HG03520 (cell line): ENCODE results near the gene ARFGEF2.
"Not testable (repeated sequence)": the region's sequence is repeated elsewhere in the genome, so short reads cannot be mapped to it uniquely, and the experiment has no call there.

Source experiments
- ATAC-seq: cut with Tn5 transposase; IDR thresholded peaks from one replicate; pipeline ENCODE4 v1.9.1; 2021; ENCODE audit warnings: mild to moderate bottlenecking, moderate library complexity; ENCODE audit not compliant: unreplicated experiment

ARFGEF2 gene

GRCh38 chr20:48921168-48921882, at the start of gene ARFGEF2:
Gene ARFGEF2, plus strand, starts transcription at chr20:48921711. Its CDS starts 179 bp downstream, at chr20:48921890.
- peak; percentile 79 for ATAC-seq

GRCh38 chr20:48875233-48875913, 46.1 kb upstream of the ARFGEF2 start:
- ATAC-seq = no peak

- ATAC-seq = no peak
These were observed 45.6 kb upstream of the ARFGEF2 start for GRCh38 chr20:48875914-48876240.

GRCh38 chr20:48877304-48877703, 44.2 kb upstream of the ARFGEF2 start:
- ATAC-seq = no peak

GRCh38 chr20:48878534-48879248, 42.8 kb upstream of the ARFGEF2 start:
- no peak for ATAC-seq

- no peak for ATAC-seq
These were observed 41.8 kb upstream of the ARFGEF2 start for GRCh38 chr20:48879612-48880245.

- no peak for ATAC-seq
These were observed 41.2 kb upstream of the ARFGEF2 start for GRCh38 chr20:48880331-48880730.

- ATAC-seq = no peak
These were observed 40.4 kb upstream of the ARFGEF2 start for GRCh38 chr20:48880981-48881657.

GRCh38 chr20:48885237-48885636, 36.3 kb upstream of the ARFGEF2 start:
- no peak for ATAC-seq

- no peak for ATAC-seq
These were observed 35.3 kb upstream of the ARFGEF2 start for GRCh38 chr20:48886194-48886593.

GRCh38 chr20:48886811-48887210, 34.7 kb upstream of the ARFGEF2 start:
- no peak for ATAC-seq

- ATAC-seq = not testable (repeated sequence)
These were observed 33.0 kb upstream of the ARFGEF2 start for GRCh38 chr20:48888517-48888916.

GRCh38 chr20:48889140-48889790, 32.2 kb upstream of the ARFGEF2 start:
- no peak for ATAC-seq

- ATAC-seq = no peak
These were observed 30.1 kb upstream of the ARFGEF2 start for GRCh38 chr20:48891235-48892048.

GRCh38 chr20:48892049-48892470, 29.5 kb upstream of the ARFGEF2 start:
- ATAC-seq = no peak

GRCh38 chr20:48892891-48893290, 28.6 kb upstream of the ARFGEF2 start:
- no peak for ATAC-seq

GRCh38 chr20:48893374-48893773, 28.1 kb upstream of the ARFGEF2 start:
- ATAC-seq = no peak

GRCh38 chr20:48897305-48898010, 24.1 kb upstream of the ARFGEF2 start:
- no peak for ATAC-seq

- no peak for ATAC-seq
These were observed 23.3 kb upstream of the ARFGEF2 start for GRCh38 chr20:48898210-48898609.
